Pancreas (tissue), 10 donors: ENCODE measurements around the gene ARNT2. TPM values are rescaled to one million over a fixed set of nuclear protein-coding genes. Genes with fewer than 3 reads are reported as not detected.

Source experiments
- ATAC-seq, 4 donors: fragments of 200-7000 bp; cut with Tn5 transposase; one replicate each; pipeline versions ENCODE4 v1.8.0 to v1.9.1; 2020; ENCODE audit warnings: mild to moderate bottlenecking in 4 of 4, moderate library complexity in 4 of 4
- DNase-seq, 6 donors: peaks; one replicate each; pipeline ENCODE4 v3.0.0-alpha.2; 2020
- FAIRE-seq: peaks from 2 replicates; lab custom pipeline; 2012; peaks lifted over from hg19 to GRCh38; lab: Jason Lieb, UNC
- H3K27ac ChIP-seq, 4 donors: fragments of 200-600 bp; sonication (generic); 1 replicate in 3 of 4; 2 replicates in 1 of 4; pipeline versions ENCODE4 v1.5.0 to v1.8.0; 2020
- H3K27me3 ChIP-seq, 4 donors: fragments of 200-600 bp; one replicate each; pipeline ENCODE4 v1.8.0; 2021
- H3K36me3 ChIP-seq, 3 donors: fragments of 200-600 bp; sonication (generic) in 1 of 3; one replicate each; pipeline versions ENCODE4 v1.5.0 to v1.8.0; 2020 to 2021
- H3K4me1 ChIP-seq, 3 donors: fragments of 200-600 bp; one replicate each; pipeline ENCODE4 v1.8.0; 2021
- H3K4me3 ChIP-seq, 4 donors: fragments of 200-600 bp; sonication (generic) in 2 of 4; one replicate each; pipeline versions ENCODE4 v1.5.0 to v1.8.0; 2020 to 2021
- H3K9me3 ChIP-seq, 4 donors: fragments of 200-600 bp; one replicate each; pipeline ENCODE4 v1.8.0; 2021
- WGBS, 2 donors: extraction: QIAGEN DNeasy Blood & Tissue Kit; methylation state at CpG; one replicate each; pipeline ENCODE4 v1.1.7; 2013; 5-methylcytosine and 5-hydroxymethylcytosine counted together
- intact Hi-C, 3 donors: fragments of 100-400 bp; cut with DNase I; formaldehyde crosslinking; loops; one replicate each; pipeline versions ENCODE4 v1.11.1 to v1.14.2; 2022
- polyA plus RNA-seq, 2 donors: library from polyadenylated mRNA; stranded (reverse); fragments of 200-250 nt; gene quantifications; one replicate each; pipeline ENCODE4 v1.2.3, GENCODE V29; 2013
- total RNA-seq, 6 donors: library from RNA; stranded (reverse); fragmentation: NEBNext Ultra II Directional in 4 of 6; extraction: Animal tissue kit (Norgen Biotek cat#: 25700) in 4 of 6; gene quantifications; one replicate each; pipeline versions ENCODE4 v1.2.1 to v1.2.4, GENCODE V29; 2021 to 2023
- TF ChIP-seq, protein P1 (sequence below), 4 donors: fragments of 200-600 bp; sonication (generic) in 3 of 4; IDR thresholded peaks; one replicate each; pipeline versions ENCODE4 v1.5.0 to v1.8.0; 2021; ENCODE audit warnings: antibody characterized with exemption in 4 of 4
- donor health status: healthy with polysubstance abuse.
- donor health status: DM: no; HTN: no; CAD: no; lungs with moderate emphysema.
- donor health status: DM: no; HTN: no; CAD: no.
- donor health status: control.
- donor health status: control.
- donor health status: Bipolar disorder and iron deficiency.
- donor health status: DM: yes; HTN: yes; CAD: no.
- donor health status: DM: no; HTN: no; CAD: no.
- donor health status: DM: no; HTN: no; CAD: no.
- donor health status: DM: yes; HTN: yes; CAD: no.

The ARNT2 gene
- total and polyA plus RNA-seq, 8 donors, result 2.1 to 18.1 (median 5.4) TPM

GRCh38 chr15:80396096-80396495 is 8.1 kb upstream of the ARNT2 start:
- peak in 3 of 4 donors; percentile 66 to 69 (median 69) for ATAC-seq
- no peak for FAIRE-seq
- TF ChIP-seq, protein P1, sequence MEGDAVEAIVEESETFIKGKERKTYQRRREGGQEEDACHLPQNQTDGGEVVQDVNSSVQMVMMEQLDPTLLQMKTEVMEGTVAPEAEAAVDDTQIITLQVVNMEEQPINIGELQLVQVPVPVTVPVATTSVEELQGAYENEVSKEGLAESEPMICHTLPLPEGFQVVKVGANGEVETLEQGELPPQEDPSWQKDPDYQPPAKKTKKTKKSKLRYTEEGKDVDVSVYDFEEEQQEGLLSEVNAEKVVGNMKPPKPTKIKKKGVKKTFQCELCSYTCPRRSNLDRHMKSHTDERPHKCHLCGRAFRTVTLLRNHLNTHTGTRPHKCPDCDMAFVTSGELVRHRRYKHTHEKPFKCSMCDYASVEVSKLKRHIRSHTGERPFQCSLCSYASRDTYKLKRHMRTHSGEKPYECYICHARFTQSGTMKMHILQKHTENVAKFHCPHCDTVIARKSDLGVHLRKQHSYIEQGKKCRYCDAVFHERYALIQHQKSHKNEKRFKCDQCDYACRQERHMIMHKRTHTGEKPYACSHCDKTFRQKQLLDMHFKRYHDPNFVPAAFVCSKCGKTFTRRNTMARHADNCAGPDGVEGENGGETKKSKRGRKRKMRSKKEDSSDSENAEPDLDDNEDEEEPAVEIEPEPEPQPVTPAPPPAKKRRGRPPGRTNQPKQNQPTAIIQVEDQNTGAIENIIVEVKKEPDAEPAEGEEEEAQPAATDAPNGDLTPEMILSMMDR (IDR thresholded peaks at IDR 0.05), result no peak
- no peak overlapping the region for H3K4me3 ChIP-seq
- H3K9me3 ChIP-seq, result no peaks in the 10 kb centered on the region
- H3K27me3 ChIP-seq, result no peaks in the 10 kb centered on the region
- WGBS, 2 donors, result 29 to 31% methylated on average over 7 of the region's 7 CpGs
- DNase-seq, result no peak
- intact Hi-C loops, result no loop called here
- peaks cover 0 to 3% (median 0%) of the 10 kb centered on the region in 3 donors for H3K4me1 ChIP-seq
- H3K36me3 ChIP-seq, result no peaks in the 10 kb centered on the region
- H3K27ac ChIP-seq, result no peak overlapping the region

DNA sequence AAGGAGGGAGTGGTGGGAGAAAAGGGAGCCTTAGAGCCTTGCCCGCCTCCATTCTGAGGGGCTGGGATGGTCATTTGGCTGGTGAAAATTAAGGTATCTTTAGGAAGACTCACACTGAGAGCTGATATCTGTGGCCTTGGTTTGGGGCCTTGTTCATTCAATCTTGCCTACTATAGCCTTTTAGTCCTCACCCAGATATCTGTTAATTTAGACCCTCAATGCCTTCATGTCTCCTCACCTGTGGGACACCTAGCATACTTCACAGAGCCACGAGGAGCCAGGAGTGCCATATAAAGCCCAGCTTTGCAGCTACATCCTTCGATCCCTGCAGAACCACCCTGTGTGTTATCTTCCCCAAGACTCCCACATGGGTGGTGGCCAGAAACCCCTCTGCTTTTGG is 4.7 kb upstream of the ARNT2 start:
- H3K27ac ChIP-seq, result no peak overlapping the region
- H3K4me3 ChIP-seq, result no peak overlapping the region
- DNase-seq (no peak), FAIRE-seq (no peak), ATAC-seq (no peak)
- TF ChIP-seq, protein P1 (IDR thresholded peaks at IDR 0.05), result no peak
- no peaks in the 10 kb centered on the region for H3K9me3 ChIP-seq
- intact Hi-C loops, result no loop called here
- H3K4me1 ChIP-seq, result peaks cover 0 to 3% (median 0%) of the 10 kb centered on the region in 3 donors
- no peaks in the 10 kb centered on the region for H3K27me3 ChIP-seq
- no peaks in the 10 kb centered on the region for H3K36me3 ChIP-seq
- WGBS, 2 donors, result 79 to 90% methylated on average over 3 of the region's 3 CpGs

DNA sequence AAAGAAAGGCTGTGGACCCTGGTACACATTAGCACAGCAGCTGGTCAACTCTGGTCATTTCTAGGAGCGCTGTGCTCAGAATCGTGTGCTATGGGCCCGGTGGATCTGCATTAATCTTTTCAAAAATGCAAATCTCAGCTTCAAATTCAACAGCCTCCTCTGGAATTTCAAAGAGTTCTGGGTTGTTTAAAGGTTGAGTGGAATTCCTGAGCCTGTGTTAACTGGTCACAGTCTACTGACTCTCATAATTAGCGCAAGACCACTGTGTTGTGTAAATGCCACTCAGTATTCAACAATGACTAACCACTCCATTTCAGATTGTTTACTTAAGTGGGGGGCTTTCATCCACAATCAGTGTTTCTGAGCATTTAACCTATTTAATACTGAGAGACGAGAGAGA is 2.7 kb upstream of the ARNT2 start:
- Histone ChIP-seq H3K36me3 (no peaks in the 10 kb centered on the region), H3K27ac (no peak overlapping the region), H3K9me3 (no peaks in the 10 kb centered on the region), H3K4me1 (peaks cover 0 to under 1% (median 0%) of the 10 kb centered on the region in 3 donors), H3K27me3 (no peaks in the 10 kb centered on the region), H3K4me3 (no peak overlapping the region)
- 83 to 87% methylated on average over 5 of the region's 5 CpGs for WGBS, 2 donors
- FAIRE-seq, result no peak
- no peak for ATAC-seq
- TF ChIP-seq, protein P1 (IDR thresholded peaks at IDR 0.05), result no peak
- DNase-seq, result no peak
- intact Hi-C loops, result no loop called here

- TF ChIP-seq, protein P1 (IDR thresholded peaks at IDR 0.05), result no peak
- H3K27ac ChIP-seq, result no peak overlapping the region
- FAIRE-seq (no peak), ATAC-seq (no peak), DNase-seq (no peak)
- no peak overlapping the region for H3K4me3 ChIP-seq
- H3K9me3 ChIP-seq, result no peaks in the 10 kb centered on the region
- no peaks in the 10 kb centered on the region for H3K27me3 ChIP-seq
- intact Hi-C loops, result no loop called here
- H3K4me1 ChIP-seq, result no peaks in the 10 kb centered on the region
- 83 to 85% methylated on average over 3 of the region's 3 CpGs for WGBS, 2 donors
- no peaks in the 10 kb centered on the region for H3K36me3 ChIP-seq
These were observed 1.8 kb upstream of the ARNT2 start for GRCh38 chr15:80402339-80402738.

DNA sequence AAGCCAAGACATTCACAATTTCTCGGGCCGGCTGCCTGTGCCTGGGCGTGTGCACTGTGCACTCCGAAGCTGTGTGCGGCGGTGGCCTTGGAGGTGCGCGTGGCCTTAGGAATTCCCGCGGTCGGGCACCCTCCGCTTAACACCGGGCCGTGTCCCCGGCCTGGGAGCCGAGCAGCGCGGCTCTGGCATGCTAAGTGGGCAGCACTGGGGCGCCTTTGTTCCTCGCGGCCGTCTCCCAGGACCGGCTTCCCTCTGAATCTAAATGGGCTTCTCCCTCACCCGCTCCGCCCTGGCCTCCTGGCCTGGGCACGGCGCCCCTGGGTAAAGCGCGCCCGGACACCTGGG is 498 bp upstream of the ARNT2 start:
- DNase-seq (peak in 4 of 6 donors; percentile 22 to 72 (median 30)), ATAC-seq (peak; percentile 65 to 73 (median 66)), FAIRE-seq (no peak)
- intact Hi-C loops, result no loop called here
- H3K27ac ChIP-seq, result peak overlapping the region; percentile 22 to 60 (median 52)
- TF ChIP-seq, protein P1 (IDR thresholded peaks at IDR 0.05), result no peak
- no peaks in the 10 kb centered on the region for H3K27me3 ChIP-seq
- WGBS, 2 donors, result 3 to 10% methylated on average over 27 to 30 of the region's 30 CpGs
- H3K9me3 ChIP-seq, result no peaks in the 10 kb centered on the region
- H3K4me3 ChIP-seq, result peak overlapping the region; percentile 28 to 54 (median 46)
- no peaks in the 10 kb centered on the region for H3K36me3 ChIP-seq
- H3K4me1 ChIP-seq, result no peaks in the 10 kb centered on the region
